Lung microvascular endothelial cell (primary cell): Measurements from ENCODE around the gene SLC19A1. TPM values are rescaled to one million over a fixed set of nuclear protein-coding genes. Genes with fewer than 3 reads are reported as not detected.
"Not testable (repeated sequence)": the region's sequence is repeated elsewhere in the genome, so short reads cannot be mapped to it uniquely, and the experiment has no call there.

Experiments
- DNase-seq, 2 donors: peaks; one replicate each; pipeline versions ENCODE4 v3.0.0 to v3.0.0-alpha.2; 2010; ENCODE audit warnings: low read depth in 2 of 2
- total RNA-seq: library from RNA; depleted of rRNA; stranded (reverse); fragments of >200 nt; gene quantifications from 2 replicates; pipeline ENCODE4 v1.2.1, GENCODE V29; 2014

SLC19A1 gene
- total RNA-seq, 1 donor from 2014 or later = 5.2 TPM

GRCh38 chr21:45506241-45506817 lies 35.9 kb downstream of the SLC19A1 start:
- DNase-seq = no peak

GRCh38 chr21:45505416-45506021 lies 36.7 kb downstream of the SLC19A1 start:
- DNase-seq = no peak

- no peak for DNase-seq
Observed at GRCh38 chr21:45504516-45505415, 37.5 kb downstream of the SLC19A1 start.

- no peak for DNase-seq
Observed at GRCh38 chr21:45504021-45504515, 38.2 kb downstream of the SLC19A1 start.

GRCh38 chr21:45503226-45503625 lies 39.0 kb downstream of the SLC19A1 start:
- DNase-seq = not testable (repeated sequence)

- DNase-seq = no peak
Observed at GRCh38 chr21:45502600-45502999, 39.6 kb downstream of the SLC19A1 start.

GRCh38 chr21:45502006-45502345 lies 40.3 kb downstream of the SLC19A1 start:
- DNase-seq = no peak

GRCh38 chr21:45501081-45502005 lies 40.9 kb downstream of the SLC19A1 start:
- not testable (repeated sequence) for DNase-seq

- DNase-seq = no peak
Observed at GRCh38 chr21:45499970-45500577, 42.2 kb downstream of the SLC19A1 start.

GRCh38 chr21:45499201-45499750 lies 43.0 kb downstream of the SLC19A1 start:
- no peak for DNase-seq

- no peak for DNase-seq
Observed at GRCh38 chr21:45498646-45499000, 43.6 kb downstream of the SLC19A1 start.

- no peak for DNase-seq
Observed at GRCh38 chr21:45497846-45498645, 44.2 kb downstream of the SLC19A1 start.

- DNase-seq = no peak
Observed at GRCh38 chr21:45496968-45497845, 45.0 kb downstream of the SLC19A1 start.

- no peak for DNase-seq
Observed at GRCh38 chr21:45496151-45496967, 45.9 kb downstream of the SLC19A1 start.

- DNase-seq = no peak
Observed at GRCh38 chr21:45494851-45495680, 47.2 kb downstream of the SLC19A1 start.

GRCh38 chr21:45494135-45494850 lies 47.9 kb downstream of the SLC19A1 start:
- no peak for DNase-seq
